BLaER1 treated with 17β-estradiol and CSF1 and Interleukin-3, amounts not matched to agents 10 nM and 100 nM (cell line): Measurements from ENCODE around the gene CRACDL.

Experiments
- H3K27ac ChIP-seq, 11 experiments: shearing (Covaris generic); formaldehyde crosslinking; 2 replicates each; pipeline ENCODE4 v1.8.1; 2022
- H3K27me3 ChIP-seq, 11 experiments: shearing (Covaris generic); formaldehyde crosslinking; 2 replicates each; pipeline ENCODE4 v1.8.1; 2022
- H3K36me3 ChIP-seq, 11 experiments: shearing (Covaris generic); formaldehyde crosslinking; 2 replicates each; pipeline ENCODE4 v1.8.1; 2022
- H3K4me1 ChIP-seq, 10 experiments: shearing (Covaris generic); formaldehyde crosslinking; 2 replicates each; pipeline ENCODE4 v1.8.1; 2022
- H3K4me2 ChIP-seq, 11 experiments: shearing (Covaris generic); formaldehyde crosslinking; 2 replicates each; pipeline ENCODE4 v1.8.1; 2022
- H3K4me3 ChIP-seq, 10 experiments: shearing (Covaris generic); formaldehyde crosslinking; 2 replicates each; pipeline ENCODE4 v1.8.1; 2022
- H3K9ac ChIP-seq, 11 experiments: shearing (Covaris generic); formaldehyde crosslinking; 2 replicates each; pipeline ENCODE4 v1.8.1; 2022
- H3K9me3 ChIP-seq, 11 experiments: shearing (Covaris generic); formaldehyde crosslinking; replicated peaks in 1 of 11; 2 replicates each; pipeline ENCODE4 v1.8.1; 2022
- H4K20me1 ChIP-seq, 11 experiments: shearing (Covaris generic); formaldehyde crosslinking; 2 replicates each; pipeline ENCODE4 v1.8.1; 2022
- Cebpa-rat ChIP-seq, 11 experiments: shearing (Covaris generic); IDR thresholded peaks; 2 replicates each; pipeline ENCODE4 v1.8.1; 2022

CRACDL gene

GRCh38 chr2:98910349-98911125 lies 25.5 kb downstream of the CRACDL start:
- Histone ChIP-seq H3K27me3 (peaks cover 0 to 8% (median 0%) of the 10 kb centered on the region in 11 experiments; a peak in 1 of 22 replicates), H4K20me1 (no peaks in the 10 kb centered on the region), H3K4me2 (peak overlapping the region; percentile 54 to 97 (median 88); a peak in 20 of 22 replicates), H3K9me3 (no peaks in the 10 kb centered on the region), H3K9ac (peak overlapping the region in 2 of 11 experiments; percentile 50 to 75; a peak in 4 of 22 replicates), H3K27ac (peak overlapping the region in 8 of 11 experiments; percentile 70 to 86 (median 79); a peak in 13 of 22 replicates), H3K4me3 (no peak overlapping the region; a peak in 1 of 20 replicates), H3K4me1 (peaks cover 53 to 76% (median 72%) of the 10 kb centered on the region in 10 experiments), H3K36me3 (no peaks in the 10 kb centered on the region)
- TF ChIP-seq Cebpa-rat (IDR thresholded peaks at IDR 0.05) = no peak

GRCh38 chr2:98909317-98910211 lies 26.5 kb downstream of the CRACDL start:
- Histone ChIP-seq H3K27ac (peak overlapping the region in 10 of 11 experiments; percentile 2 to 86 (median 78); a peak in 18 of 22 replicates), H3K9ac (peak overlapping the region in 9 of 11 experiments; percentile 50 to 77 (median 72); a peak in 18 of 22 replicates)

GRCh38 chr2:98908931-98909316 lies 27.1 kb downstream of the CRACDL start:
- H3K27me3 ChIP-seq = peaks cover 0 to 5% (median 0%) of the 10 kb centered on the region in 11 experiments; a peak in 1 of 22 replicates
- H4K20me1 ChIP-seq = no peaks in the 10 kb centered on the region
- peak overlapping the region in 6 of 10 experiments; percentile 24 to 56 (median 42); a peak in 7 of 20 replicates for H3K4me3 ChIP-seq
- no peaks in the 10 kb centered on the region for H3K9me3 ChIP-seq
- H3K9ac ChIP-seq = peak overlapping the region in 9 of 11 experiments; percentile 50 to 77 (median 72); a peak in 17 of 22 replicates
- peak overlapping the region in 9 of 11 experiments; percentile 68 to 86 (median 78); a peak in 18 of 22 replicates for H3K27ac ChIP-seq
- H3K4me2 ChIP-seq = peak overlapping the region; percentile 76 to 97 (median 88)
- peaks cover 53 to 75% (median 72%) of the 10 kb centered on the region in 10 experiments for H3K4me1 ChIP-seq
- TF ChIP-seq Cebpa-rat (IDR thresholded peaks at IDR 0.05) = no peak
- no peaks in the 10 kb centered on the region for H3K36me3 ChIP-seq

More at GRCh38 chr2:98909317-98910211, 26.5 kb downstream of the CRACDL start:
- peaks cover 53 to 76% (median 72%) of the 10 kb centered on the region in 10 experiments for H3K4me1 ChIP-seq
- peak overlapping the region; percentile 76 to 97 (median 88) for H3K4me2 ChIP-seq
- H3K36me3 ChIP-seq = no peaks in the 10 kb centered on the region
- H3K9me3 ChIP-seq = no peaks in the 10 kb centered on the region
- peak in 1 of 11 experiments; percentile 69; a peak in 2 of 22 replicates for TF ChIP-seq Cebpa-rat (IDR thresholded peaks at IDR 0.05)
- peak overlapping the region in 8 of 10 experiments; percentile 7 to 56 (median 40); a peak in 15 of 20 replicates for H3K4me3 ChIP-seq
- no peaks in the 10 kb centered on the region for H4K20me1 ChIP-seq
- H3K27me3 ChIP-seq = peaks cover 0 to 8% (median 0%) of the 10 kb centered on the region in 11 experiments; a peak in 1 of 22 replicates

GRCh38 chr2:98907966-98908905 lies 27.8 kb downstream of the CRACDL start:
- H3K27me3 ChIP-seq = no peaks in the 10 kb centered on the region
- no peak for TF ChIP-seq Cebpa-rat (IDR thresholded peaks at IDR 0.05)
- H3K4me3 ChIP-seq = peak overlapping the region in 2 of 10 experiments; percentile 30 to 35; a peak in 3 of 20 replicates
- peak overlapping the region; percentile 76 to 97 (median 88) for H3K4me2 ChIP-seq
- H3K27ac ChIP-seq = peak overlapping the region in 9 of 11 experiments; percentile 68 to 86 (median 78); a peak in 18 of 22 replicates
- H3K9ac ChIP-seq = peak overlapping the region in 9 of 11 experiments; percentile 22 to 77 (median 72); a peak in 16 of 22 replicates
- peaks cover 50 to 74% (median 65%) of the 10 kb centered on the region in 10 experiments for H3K4me1 ChIP-seq
- H3K9me3 ChIP-seq = no peaks in the 10 kb centered on the region
- no peaks in the 10 kb centered on the region for H4K20me1 ChIP-seq
- H3K36me3 ChIP-seq = no peaks in the 10 kb centered on the region

GRCh38 chr2:98907385-98907784 lies 28.6 kb downstream of the CRACDL start:
- peak overlapping the region in 3 of 11 experiments; percentile 71 to 81 (median 78); a peak in 4 of 22 replicates for H3K27ac ChIP-seq
- H3K4me3 ChIP-seq = no peak overlapping the region
- peak overlapping the region in 9 of 11 experiments; percentile 77 to 97 (median 90); a peak in 17 of 22 replicates for H3K4me2 ChIP-seq
- H3K9me3 ChIP-seq = no peaks in the 10 kb centered on the region
- no peak for TF ChIP-seq Cebpa-rat (IDR thresholded peaks at IDR 0.05)
- no peak overlapping the region for H3K9ac ChIP-seq
- no peaks in the 10 kb centered on the region for H4K20me1 ChIP-seq
- H3K27me3 ChIP-seq = no peaks in the 10 kb centered on the region
- H3K4me1 ChIP-seq = peaks cover 41 to 74% (median 65%) of the 10 kb centered on the region in 10 experiments
- no peaks in the 10 kb centered on the region for H3K36me3 ChIP-seq

GRCh38 chr2:98903767-98904485 lies 32.1 kb downstream of the CRACDL start:
- Histone ChIP-seq H3K27me3 (no peaks in the 10 kb centered on the region), H3K9ac (no peak overlapping the region), H3K4me3 (no peak overlapping the region), H3K27ac (no peak overlapping the region), H3K4me1 (peaks cover 12 to 42% (median 31%) of the 10 kb centered on the region in 10 experiments), H4K20me1 (no peaks in the 10 kb centered on the region), H3K9me3 (no peaks in the 10 kb centered on the region), H3K4me2 (no peak overlapping the region), H3K36me3 (no peaks in the 10 kb centered on the region)
- no peak for TF ChIP-seq Cebpa-rat (IDR thresholded peaks at IDR 0.05)

GRCh38 chr2:98903064-98903355 lies 33.0 kb downstream of the CRACDL start:
- H3K4me2 ChIP-seq = peak overlapping the region in 7 of 11 experiments; percentile 10 to 64 (median 26); a peak in 13 of 22 replicates
- H3K36me3 ChIP-seq = no peaks in the 10 kb centered on the region
- H4K20me1 ChIP-seq = no peaks in the 10 kb centered on the region
- no peaks in the 10 kb centered on the region for H3K9me3 ChIP-seq
- H3K4me1 ChIP-seq = peaks cover 3 to 33% (median 22%) of the 10 kb centered on the region in 10 experiments
- TF ChIP-seq Cebpa-rat (IDR thresholded peaks at IDR 0.05) = no peak
- no peak overlapping the region for H3K27ac ChIP-seq
- H3K4me3 ChIP-seq = no peak overlapping the region
- no peaks in the 10 kb centered on the region for H3K27me3 ChIP-seq
- no peak overlapping the region; a peak in 1 of 22 replicates for H3K9ac ChIP-seq
